Measurements from ENCODE around the gene C12orf57. TPM values are rescaled to one million over a fixed set of nuclear protein-coding genes. Genes with fewer than 3 reads are reported as not detected.

The C12orf57 gene
- polyA plus RNA-seq, 2 of the 4 experiments (the other 2 are of a cell fraction): 261 to 466 TPM

- ChIA-PET POLR2A (no interaction called here), CTCF (interaction anchor here (1.6 to 22.2 kb wide), 2 partner anchors 26 to 28 kb away, joined by 10 to 232 read pairs; partner anchors contain the start of genes SPSB2 and TPI1)
- Histone ChIP-seq H3K4me2 (no peak overlapping the region), H3K9me3 (no peaks in the 10 kb centered on the region), H3K27ac (no peak overlapping the region), H3K4me1 (no peaks in the 10 kb centered on the region), H3K4me3 (no peak overlapping the region)
- WGBS (ENCODE audit: missing lambda C conversion rate): 96% methylated on average over 6 of the region's 6 CpGs
- DNase-seq (ENCODE audit: low read depth in 1 of 2, low spot score in 1 of 2) (no peak), ATAC-seq (no peak), FAIRE-seq (no peak)
- TF ChIP-seq CEBPB (IDR thresholded peaks at IDR 0.05): no peak
Measured at GRCh38 chr12:6896846-6897435, 46.9 kb upstream of the C12orf57 start.

GRCh38 chr12:6899427-6899826 lies 44.4 kb upstream of the C12orf57 start:
- H3K4me1 ChIP-seq: peaks cover 5% of the 10 kb centered on the region; the same call in 2 of the 3 replicates
- no peaks in the 10 kb centered on the region for H3K9me3 ChIP-seq
- WGBS (ENCODE audit: missing lambda C conversion rate): 89% methylated on average over 5 of the region's 5 CpGs
- H3K4me3 ChIP-seq: no peak overlapping the region
- no peak overlapping the region for H3K4me2 ChIP-seq
- no peak for DNase-seq (ENCODE audit: low read depth in 1 of 2, low spot score in 1 of 2)
- no peak for ATAC-seq
- POLR2A ChIA-PET: no interaction called here
- no peak for FAIRE-seq
- CTCF ChIA-PET: interaction anchor here (1.0 to 22.2 kb wide), 9 partner anchors 8 to 147 kb away, joined by 3 to 232 read pairs (median 6); partner anchors contain the start of genes MLF2, SPSB2 and TPI1
- H3K27ac ChIP-seq: no peak overlapping the region
- TF ChIP-seq HEYL (CRISPR knock-in tag; IDR thresholded peaks at IDR 0.05): no peak
- no peak for TF ChIP-seq ZFP36 (IDR thresholded peaks at IDR 0.05; ENCODE audit: borderline replicate concordance, partially characterized antibody)
- no peak for TF ChIP-seq CHD4 (IDR thresholded peaks at IDR 0.05; ENCODE audit: borderline replicate concordance)
- no peak for TF ChIP-seq POLR2AphosphoS2 (conservative IDR thresholded peaks at IDR 0.05; ENCODE audit: low read length)
- no peak for TF ChIP-seq PBX3 (IDR thresholded peaks at IDR 0.05)
- TF ChIP-seq ATOH8 (CRISPR knock-in tag; IDR thresholded peaks at IDR 0.05; ENCODE audit: low read depth): no peak
- no peak for TF ChIP-seq CTCF (IDR thresholded peaks at IDR 0.05)
- TF ChIP-seq ZNF302 (CRISPR knock-in tag; IDR thresholded peaks at IDR 0.05): no peak
- TF ChIP-seq HMGXB4 (CRISPR knock-in tag; IDR thresholded peaks at IDR 0.05; ENCODE audit: borderline replicate concordance): no peak
- no peak for TF ChIP-seq KDM1A (IDR thresholded peaks at IDR 0.05; ENCODE audit: low read depth)
- no peak for TF ChIP-seq MYC (IDR thresholded peaks at IDR 0.05; ENCODE audit: borderline replicate concordance, low read length)
- no peak for TF ChIP-seq RARB (CRISPR knock-in tag; IDR thresholded peaks at IDR 0.05)
- no peak for TF ChIP-seq BHLHE40 (IDR thresholded peaks at IDR 0.05; ENCODE audit: low read depth, low read length)
- TF ChIP-seq E2F6 (IDR thresholded peaks at IDR 0.05; ENCODE audit: borderline replicate concordance, low read depth): no peak
- TF ChIP-seq SMC3 (IDR thresholded peaks at IDR 0.05): no peak
- TF ChIP-seq TFCP2L1 (CRISPR knock-in tag; IDR thresholded peaks at IDR 0.05): no peak
- TF ChIP-seq ELK1 (IDR thresholded peaks at IDR 0.05; ENCODE audit: low read depth, low read length): no peak
- TF ChIP-seq TP53 (CRISPR knock-in tag; IDR thresholded peaks at IDR 0.05): no peak
- no peak for TF ChIP-seq CBX8 (IDR thresholded peaks at IDR 0.05)

Measured in A549 (cell line).